Measurements from ENCODE around the gene PRL.

Gene PRL

GRCh38 chr6:22318404-22318803 lies 21.6 kb upstream of the PRL start:
- no peak for DNase-seq (ENCODE audit: low spot score)
- no peak for TF ChIP-seq CTCF (IDR thresholded peaks at IDR 0.05)
- Histone ChIP-seq H3K4me3 (no peak overlapping the region), H3K27ac (no peak overlapping the region)

DNA sequence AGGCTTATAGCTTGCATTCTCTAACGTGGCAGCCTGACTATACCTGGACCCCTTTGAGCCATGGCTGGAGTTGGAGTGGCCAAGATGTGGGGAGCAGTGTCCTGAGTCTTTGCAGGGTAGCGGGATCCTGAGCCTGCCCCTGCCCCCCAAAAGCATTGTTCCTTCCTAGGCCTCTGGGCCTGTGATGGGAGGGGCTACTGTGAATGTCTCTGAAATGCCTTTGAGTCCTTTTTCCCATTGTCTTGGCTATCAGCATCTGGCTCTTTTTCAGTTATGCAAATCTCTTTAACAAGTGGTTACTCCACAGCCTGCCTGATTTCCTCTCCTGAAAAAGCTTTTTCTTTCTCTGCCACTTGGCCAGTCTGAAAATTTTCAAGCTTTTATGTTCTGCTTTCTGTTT lies 17.0 kb upstream of the PRL start:
- no peak for TF ChIP-seq CTCF (IDR thresholded peaks at IDR 0.05)
- H3K4me3 ChIP-seq, result no peak overlapping the region
- DNase-seq (ENCODE audit: low spot score), result no peak
- no peak overlapping the region for H3K27ac ChIP-seq

DNA sequence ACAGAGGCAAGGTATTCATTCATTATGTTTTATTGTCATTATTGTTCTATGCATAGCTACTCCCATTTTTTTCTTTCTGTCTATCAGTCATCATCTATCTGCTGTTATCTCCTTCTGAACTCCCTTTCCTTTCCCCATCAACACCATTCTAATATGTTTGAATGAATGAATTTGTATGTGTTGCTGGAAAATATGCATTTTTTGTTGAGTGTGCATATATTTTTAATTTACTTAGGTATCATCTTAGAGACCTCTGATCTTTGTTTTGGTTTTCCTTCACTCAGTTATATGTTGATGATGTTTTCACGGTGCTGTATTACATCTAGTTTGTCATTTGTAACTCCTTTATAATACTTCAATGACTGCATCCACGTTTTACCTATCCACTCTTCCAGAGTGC lies 12.1 kb upstream of the PRL start:
- no peak overlapping the region for H3K27ac ChIP-seq
- no peak for DNase-seq (ENCODE audit: low spot score)
- H3K4me3 ChIP-seq, result no peak overlapping the region
- no peak for TF ChIP-seq CTCF (IDR thresholded peaks at IDR 0.05)

DNA sequence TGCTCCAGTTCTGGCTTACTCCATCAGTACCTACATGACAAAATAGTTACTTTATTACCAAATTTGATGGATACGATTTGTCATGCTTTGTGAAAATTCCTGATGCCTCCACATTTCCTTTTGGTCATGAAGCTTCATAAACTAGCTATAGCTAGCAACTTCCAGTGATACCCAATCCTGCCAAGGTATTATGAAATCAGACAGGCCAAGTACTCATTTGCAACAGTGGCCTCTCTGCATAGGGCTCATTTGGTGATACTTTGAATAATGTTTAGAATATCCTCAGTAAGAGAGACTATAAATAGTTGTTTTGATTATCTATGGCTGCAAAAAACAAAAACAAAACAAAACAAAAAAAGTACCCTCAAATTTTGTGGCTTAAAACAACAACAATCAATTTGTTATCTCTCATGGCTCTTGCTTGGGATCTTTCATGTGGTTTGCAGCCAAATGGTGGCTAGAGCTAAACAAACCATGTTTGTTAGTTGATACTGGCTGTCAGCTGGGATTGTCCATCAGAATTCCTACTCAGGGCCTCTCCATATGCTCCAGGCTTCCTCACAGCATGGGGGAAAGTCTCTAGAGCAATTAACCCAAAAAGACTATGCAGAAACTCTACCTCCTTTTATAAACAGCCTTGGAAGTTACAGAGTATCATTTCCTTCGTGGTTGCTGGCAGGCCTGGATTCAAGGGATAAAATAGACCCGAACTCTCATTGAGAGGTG lies 10.1 kb upstream of the PRL start:
- TF ChIP-seq CTCF (IDR thresholded peaks at IDR 0.05), result no peak
- H3K27ac ChIP-seq, result no peak overlapping the region
- DNase-seq (ENCODE audit: low spot score), result no peak

GRCh38 chr6:22302838-22303237 lies 6.0 kb upstream of the PRL start:
- H3K27ac ChIP-seq, result no peak overlapping the region
- H3K4me3 ChIP-seq, result no peak overlapping the region
- no peak for TF ChIP-seq CTCF (IDR thresholded peaks at IDR 0.05)
- no peak for DNase-seq (ENCODE audit: low spot score)

More for the DNA sequence above, 10.1 kb upstream of the PRL start:
- no peak overlapping the region for H3K4me3 ChIP-seq

- no peak overlapping the region for H3K27ac ChIP-seq
- DNase-seq (ENCODE audit: low spot score), result no peak
- H3K4me3 ChIP-seq, result no peak overlapping the region
- TF ChIP-seq CTCF (IDR thresholded peaks at IDR 0.05), result no peak
Measured at GRCh38 chr6:22300273-22300998, 3.6 kb upstream of the PRL start.

- TF ChIP-seq CTCF (IDR thresholded peaks at IDR 0.05), result no peak
- Histone ChIP-seq H3K4me3 (no peak overlapping the region), H3K27ac (no peak overlapping the region)
- DNase-seq (ENCODE audit: low spot score), result no peak
Measured at GRCh38 chr6:22298475-22298890, 1.6 kb upstream of the PRL start.

Data from coronary artery (tissue), 2 donors.